T-helper 22 cell (primary cell): ENCODE measurements around the gene SETBP1.

Experiments
- DNase-seq: peaks from one replicate; pipeline ENCODE4 v3.0.0-alpha.2; 2020; ENCODE audit warnings: low read depth

The SETBP1 gene

GRCh38 chr18:44871771-44872170, 191.1 kb downstream of the SETBP1 start:
- no peak for DNase-seq

- no peak for DNase-seq
These were observed 195.3 kb downstream of the SETBP1 start for GRCh38 chr18:44876024-44876423.

- DNase-seq: no peak
These were observed 196.1 kb downstream of the SETBP1 start for GRCh38 chr18:44876755-44877154.

GRCh38 chr18:44878335-44878734, 197.6 kb downstream of the SETBP1 start:
- DNase-seq: no peak

- no peak for DNase-seq
These were observed 199.5 kb downstream of the SETBP1 start for GRCh38 chr18:44880170-44880569.

- DNase-seq: no peak
These were observed 200.9 kb downstream of the SETBP1 start for GRCh38 chr18:44881461-44882162.

GRCh38 chr18:44882163-44882868, 201.6 kb downstream of the SETBP1 start:
- no peak for DNase-seq

GRCh38 chr18:44883671-44884070, 203.0 kb downstream of the SETBP1 start:
- DNase-seq: no peak

GRCh38 chr18:44884431-44884830, 203.7 kb downstream of the SETBP1 start:
- no peak for DNase-seq

GRCh38 chr18:44885507-44885906, 204.8 kb downstream of the SETBP1 start:
- DNase-seq: no peak

- DNase-seq: no peak
These were observed 206.5 kb downstream of the SETBP1 start for GRCh38 chr18:44887227-44887631.

- no peak for DNase-seq
These were observed 208.4 kb downstream of the SETBP1 start for GRCh38 chr18:44889111-44889510.

- DNase-seq: no peak
These were observed 212.5 kb downstream of the SETBP1 start for GRCh38 chr18:44893045-44893706.

GRCh38 chr18:44893966-44894365, 213.3 kb downstream of the SETBP1 start:
- DNase-seq: no peak

GRCh38 chr18:44895176-44895798, 214.6 kb downstream of the SETBP1 start:
- DNase-seq: no peak

- DNase-seq: no peak
These were observed 216.2 kb downstream of the SETBP1 start for GRCh38 chr18:44896846-44897245.

GRCh38 chr18:44897411-44897810, 216.7 kb downstream of the SETBP1 start:
- no peak for DNase-seq

GRCh38 chr18:44897816-44898215, 217.1 kb downstream of the SETBP1 start:
- no peak for DNase-seq

GRCh38 chr18:44898498-44898897, 217.8 kb downstream of the SETBP1 start:
- DNase-seq: no peak

GRCh38 chr18:44899832-44900231, 219.1 kb downstream of the SETBP1 start:
- no peak for DNase-seq

GRCh38 chr18:44900627-44901026, 219.9 kb downstream of the SETBP1 start:
- DNase-seq: no peak

GRCh38 chr18:44901283-44901682, 220.6 kb downstream of the SETBP1 start:
- DNase-seq: no peak

- no peak for DNase-seq
These were observed 222.6 kb downstream of the SETBP1 start for GRCh38 chr18:44903327-44903726.
